LNCAP (cell line): ENCODE measurements around the gene PRDM15.

Experiments used
- CTCF ChIP-seq: fragments of 450-650 bp; IDR thresholded peaks from 2 replicates; pipeline ENCODE4 v1.5.1; 2017; ENCODE audit warnings: mild to moderate bottlenecking

The PRDM15 gene

GRCh38 chr21:41897700-41898099, 18.6 kb upstream of the PRDM15 start:
- no peak for TF ChIP-seq CTCF

GRCh38 chr21:41897047-41897669, 18.0 kb upstream of the PRDM15 start:
- no peak for TF ChIP-seq CTCF

GRCh38 chr21:41895643-41896493, 16.7 kb upstream of the PRDM15 start:
- TF ChIP-seq CTCF = no peak

GRCh38 chr21:41894922-41895557, 15.9 kb upstream of the PRDM15 start:
- TF ChIP-seq CTCF = no peak

- TF ChIP-seq CTCF = no peak
Measured at GRCh38 chr21:41894511-41894910, 15.4 kb upstream of the PRDM15 start.

- no peak for TF ChIP-seq CTCF
Measured at GRCh38 chr21:41892726-41893125, 13.6 kb upstream of the PRDM15 start.

- TF ChIP-seq CTCF = no peak
Measured at GRCh38 chr21:41891132-41891531, 12.0 kb upstream of the PRDM15 start.
